ENCODE measurements around the gene THOC1.
A peak's percentile ranks its signal among the peaks of the same experiment; 100 is the strongest.

Gene THOC1

GRCh38 chr18:297936-298335, 30.1 kb upstream of the THOC1 start:
- Histone ChIP-seq H3K36me3 (ENCODE audit: control insufficient read depth in 1 of 2, insufficient read depth in 2 of 2, low read length in 2 of 2) (no peaks in the 10 kb centered on the region), H2BK5ac (ENCODE audit: low read depth, low read length, poor library complexity) (no peak overlapping the region), H2AK5ac (ENCODE audit: low read length) (no peak overlapping the region), H2BK120ac (ENCODE audit: insufficient read depth, low read length, poor library complexity) (no peak overlapping the region), H3K18ac (ENCODE audit: low read length) (no peak overlapping the region), H4K91ac (ENCODE audit: low read depth, low read length) (no peak overlapping the region), H3K4ac (ENCODE audit: low read depth, low read length) (no peak overlapping the region), H3K9ac (ENCODE audit: low read length) (no peak overlapping the region), H3K27me3 (ENCODE audit: insufficient read depth, low read length) (no peaks in the 10 kb centered on the region), H3K23ac (ENCODE audit: low read length) (no peak overlapping the region), H3K79me1 (ENCODE audit: low read length) (no peaks in the 10 kb centered on the region), H3K4me2 (ENCODE audit: low read length) (no peak overlapping the region), H3K4me3 (ENCODE audit: low read depth, low read length) (no peak overlapping the region), H4K8ac (ENCODE audit: low read depth, low read length) (no peak overlapping the region), H2BK12ac (ENCODE audit: low read length) (no peak overlapping the region), H3K14ac (ENCODE audit: low read length) (no peak overlapping the region), H3K9me3 (ENCODE audit: insufficient read depth, low read depth, low read length) (no peaks in the 10 kb centered on the region), H3K4me1 (ENCODE audit: control insufficient read depth in 1 of 2, insufficient read depth in 2 of 2, low read length in 2 of 2) (no peaks in the 10 kb centered on the region), H4K12ac (ENCODE audit: low read depth, low read length) (no peak overlapping the region), H3K79me2 (ENCODE audit: control insufficient read depth, insufficient read depth, low read length, poor library complexity) (no peaks in the 10 kb centered on the region), H3K27ac (ENCODE audit: low read depth, low read length) (no peak overlapping the region), H2AFZ (ENCODE audit: insufficient read depth, low read length, poor library complexity) (no peak overlapping the region)
- WGBS (ENCODE audit: extremely low coverage, insufficient coverage, insufficient read length), result no CpG with 5 or more reads among the region's 2 CpGs
- DNase-seq, result no peak

GRCh38 chr18:295756-296490, 28.1 kb upstream of the THOC1 start:
- Histone ChIP-seq H4K12ac (ENCODE audit: low read depth, low read length) (no peak overlapping the region), H2AK5ac (ENCODE audit: low read length) (no peak overlapping the region), H4K91ac (ENCODE audit: low read depth, low read length) (no peak overlapping the region), H3K79me2 (ENCODE audit: control insufficient read depth, insufficient read depth, low read length, poor library complexity) (no peaks in the 10 kb centered on the region), H3K27ac (ENCODE audit: low read depth, low read length) (no peak overlapping the region), H3K4ac (ENCODE audit: low read depth, low read length) (no peak overlapping the region), H2BK12ac (ENCODE audit: low read length) (no peak overlapping the region), H3K9me3 (ENCODE audit: insufficient read depth, low read depth, low read length) (no peaks in the 10 kb centered on the region), H3K9ac (ENCODE audit: low read length) (no peak overlapping the region), H3K79me1 (ENCODE audit: low read length) (no peaks in the 10 kb centered on the region), H4K8ac (ENCODE audit: low read depth, low read length) (no peak overlapping the region), H2BK120ac (ENCODE audit: insufficient read depth, low read length, poor library complexity) (no peak overlapping the region), H2AFZ (ENCODE audit: insufficient read depth, low read length, poor library complexity) (no peak overlapping the region), H3K18ac (ENCODE audit: low read length) (no peak overlapping the region), H3K4me1 (ENCODE audit: control insufficient read depth in 1 of 2, insufficient read depth in 2 of 2, low read length in 2 of 2) (no peaks in the 10 kb centered on the region), H3K23ac (ENCODE audit: low read length) (no peak overlapping the region), H2BK5ac (ENCODE audit: low read depth, low read length, poor library complexity) (no peak overlapping the region), H3K27me3 (ENCODE audit: insufficient read depth, low read length) (no peaks in the 10 kb centered on the region), H3K36me3 (ENCODE audit: control insufficient read depth in 1 of 2, insufficient read depth in 2 of 2, low read length in 2 of 2) (no peaks in the 10 kb centered on the region), H3K14ac (ENCODE audit: low read length) (no peak overlapping the region), H3K4me2 (ENCODE audit: low read length) (no peak overlapping the region), H3K4me3 (ENCODE audit: low read depth, low read length) (no peak overlapping the region)
- no CpG with 5 or more reads among the region's 3 CpGs for WGBS (ENCODE audit: extremely low coverage, insufficient coverage, insufficient read length)
- no peak for DNase-seq

GRCh38 chr18:294566-294965, 26.7 kb upstream of the THOC1 start:
- no peak overlapping the region for H2BK120ac ChIP-seq (ENCODE audit: insufficient read depth, low read length, poor library complexity)
- no peak overlapping the region for H2AK5ac ChIP-seq (ENCODE audit: low read length)
- WGBS (ENCODE audit: extremely low coverage, insufficient coverage, insufficient read length), result no CpG with 5 or more reads among the region's 3 CpGs

GRCh38 chr18:293536-293935, 25.7 kb upstream of the THOC1 start:
- no CpG with 5 or more reads among the region's 4 CpGs for WGBS (ENCODE audit: extremely low coverage, insufficient coverage, insufficient read length)
- H3K4me3 ChIP-seq (ENCODE audit: low read depth, low read length), result no peak overlapping the region
- H3K9ac ChIP-seq (ENCODE audit: low read length), result no peak overlapping the region
- H2BK12ac ChIP-seq (ENCODE audit: low read length), result no peak overlapping the region
- H4K91ac ChIP-seq (ENCODE audit: low read depth, low read length), result no peak overlapping the region
- no peak overlapping the region for H3K27ac ChIP-seq (ENCODE audit: low read depth, low read length)
- H3K79me1 ChIP-seq (ENCODE audit: low read length), result no peaks in the 10 kb centered on the region
- no peaks in the 10 kb centered on the region for H3K79me2 ChIP-seq (ENCODE audit: control insufficient read depth, insufficient read depth, low read length, poor library complexity)
- no peaks in the 10 kb centered on the region for H3K9me3 ChIP-seq (ENCODE audit: insufficient read depth, low read depth, low read length)
- no peak overlapping the region for H2BK5ac ChIP-seq (ENCODE audit: low read depth, low read length, poor library complexity)
- no peak overlapping the region for H3K4me2 ChIP-seq (ENCODE audit: low read length)
- DNase-seq, result peak in 1 of 2 donors; percentile 42
- H3K4me1 ChIP-seq (ENCODE audit: control insufficient read depth in 1 of 2, insufficient read depth in 2 of 2, low read length in 2 of 2), result no peaks in the 10 kb centered on the region
- H2AK5ac ChIP-seq (ENCODE audit: low read length), result no peak overlapping the region
- H3K4ac ChIP-seq (ENCODE audit: low read depth, low read length), result no peak overlapping the region
- no peak overlapping the region for H2BK120ac ChIP-seq (ENCODE audit: insufficient read depth, low read length, poor library complexity)
- H3K18ac ChIP-seq (ENCODE audit: low read length), result no peak overlapping the region
- no peak overlapping the region for H3K23ac ChIP-seq (ENCODE audit: low read length)
- H4K12ac ChIP-seq (ENCODE audit: low read depth, low read length), result no peak overlapping the region
- no peak overlapping the region for H4K8ac ChIP-seq (ENCODE audit: low read depth, low read length)
- no peak overlapping the region for H3K14ac ChIP-seq (ENCODE audit: low read length)
- H3K27me3 ChIP-seq (ENCODE audit: insufficient read depth, low read length), result no peaks in the 10 kb centered on the region
- no peak overlapping the region for H2AFZ ChIP-seq (ENCODE audit: insufficient read depth, low read length, poor library complexity)
- H3K36me3 ChIP-seq (ENCODE audit: control insufficient read depth in 1 of 2, insufficient read depth in 2 of 2, low read length in 2 of 2), result no peaks in the 10 kb centered on the region

More at GRCh38 chr18:294566-294965, 26.7 kb upstream of the THOC1 start:
- no peaks in the 10 kb centered on the region for H3K4me1 ChIP-seq (ENCODE audit: control insufficient read depth in 1 of 2, insufficient read depth in 2 of 2, low read length in 2 of 2)
- H3K9ac ChIP-seq (ENCODE audit: low read length), result no peak overlapping the region
- H2BK12ac ChIP-seq (ENCODE audit: low read length), result no peak overlapping the region
- H3K79me1 ChIP-seq (ENCODE audit: low read length), result no peaks in the 10 kb centered on the region
- no peak overlapping the region for H3K4ac ChIP-seq (ENCODE audit: low read depth, low read length)
- H3K4me3 ChIP-seq (ENCODE audit: low read depth, low read length), result no peak overlapping the region
- H2BK5ac ChIP-seq (ENCODE audit: low read depth, low read length, poor library complexity), result no peak overlapping the region
- H3K18ac ChIP-seq (ENCODE audit: low read length), result no peak overlapping the region
- no peak overlapping the region for H4K12ac ChIP-seq (ENCODE audit: low read depth, low read length)
- no peak overlapping the region for H3K27ac ChIP-seq (ENCODE audit: low read depth, low read length)
- H2AFZ ChIP-seq (ENCODE audit: insufficient read depth, low read length, poor library complexity), result no peak overlapping the region
- no peaks in the 10 kb centered on the region for H3K9me3 ChIP-seq (ENCODE audit: insufficient read depth, low read depth, low read length)
- H3K23ac ChIP-seq (ENCODE audit: low read length), result no peak overlapping the region
- H3K36me3 ChIP-seq (ENCODE audit: control insufficient read depth in 1 of 2, insufficient read depth in 2 of 2, low read length in 2 of 2), result no peaks in the 10 kb centered on the region
- H3K14ac ChIP-seq (ENCODE audit: low read length), result no peak overlapping the region
- H4K8ac ChIP-seq (ENCODE audit: low read depth, low read length), result no peak overlapping the region
- DNase-seq, result no peak
- no peaks in the 10 kb centered on the region for H3K79me2 ChIP-seq (ENCODE audit: control insufficient read depth, insufficient read depth, low read length, poor library complexity)
- no peak overlapping the region for H4K91ac ChIP-seq (ENCODE audit: low read depth, low read length)
- no peaks in the 10 kb centered on the region for H3K27me3 ChIP-seq (ENCODE audit: insufficient read depth, low read length)
- H3K4me2 ChIP-seq (ENCODE audit: low read length), result no peak overlapping the region
